ENCODE results near the gene CD2AP.
"Not testable (repeated sequence)": the region's sequence is repeated elsewhere in the genome, so short reads cannot be mapped to it uniquely, and the experiment has no call there.

CD2AP gene

DNA sequence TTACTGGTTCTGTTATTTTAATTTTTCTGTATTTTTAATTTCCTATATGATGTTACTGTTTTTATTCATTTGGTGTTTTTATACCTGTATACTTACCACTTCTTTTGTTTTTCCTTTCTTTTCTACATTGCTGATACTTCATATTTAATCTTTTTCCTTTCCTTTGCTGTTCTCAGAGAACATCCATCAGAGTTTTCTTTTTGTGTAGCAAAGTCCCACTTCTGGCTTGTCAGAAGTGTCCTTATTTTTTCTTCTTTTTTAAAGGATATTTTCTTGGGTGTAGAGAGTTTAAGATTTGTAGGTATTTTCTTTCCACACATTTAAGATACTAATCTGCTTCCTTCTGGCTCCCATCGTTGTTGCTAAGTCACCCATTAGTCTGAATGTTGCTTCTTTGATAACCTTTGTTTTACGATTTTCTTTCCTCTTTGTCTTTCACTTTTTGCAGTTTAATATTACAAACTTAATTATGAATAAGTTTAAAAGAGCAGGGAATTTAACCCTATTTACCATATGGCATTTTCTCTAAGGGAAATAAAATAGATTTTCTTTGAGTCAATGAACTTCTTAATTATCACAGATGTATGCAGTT is 18.5 kb downstream of the CD2AP start:
- DNase-seq (ENCODE audit: low read depth) = no peak

DNA sequence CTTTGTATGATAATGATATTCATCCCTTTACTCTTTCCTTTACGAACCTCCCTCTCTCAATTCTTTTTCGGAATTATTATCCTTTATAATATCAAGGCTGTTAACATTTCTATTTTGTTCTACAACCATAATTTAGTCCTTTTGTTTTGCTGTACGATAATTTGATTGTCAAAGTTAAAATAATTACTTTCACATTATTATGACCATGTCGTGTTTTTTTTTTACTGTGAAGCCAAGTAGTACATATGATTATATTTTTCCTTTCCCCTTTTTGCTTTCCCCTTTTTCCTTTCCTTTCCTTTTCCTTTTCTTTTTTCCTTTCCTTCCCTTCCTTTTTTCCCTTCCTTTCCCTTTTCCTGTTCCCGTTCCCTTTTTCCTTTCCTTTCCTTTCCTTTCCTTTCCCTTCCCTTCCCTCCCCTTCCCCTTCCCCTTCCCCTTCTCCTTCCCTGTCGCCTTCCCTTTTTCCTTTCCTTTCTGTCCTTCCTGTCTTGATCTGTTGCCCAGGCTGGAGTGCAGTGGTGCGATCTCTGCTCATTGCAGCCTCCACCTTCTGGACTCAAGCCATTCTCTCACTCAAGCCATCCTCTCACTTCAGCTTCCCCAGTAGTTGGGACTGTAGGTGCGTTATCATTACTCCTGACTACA is 19.5 kb downstream of the CD2AP start:
- DNase-seq (ENCODE audit: low read depth) = no peak

DNA sequence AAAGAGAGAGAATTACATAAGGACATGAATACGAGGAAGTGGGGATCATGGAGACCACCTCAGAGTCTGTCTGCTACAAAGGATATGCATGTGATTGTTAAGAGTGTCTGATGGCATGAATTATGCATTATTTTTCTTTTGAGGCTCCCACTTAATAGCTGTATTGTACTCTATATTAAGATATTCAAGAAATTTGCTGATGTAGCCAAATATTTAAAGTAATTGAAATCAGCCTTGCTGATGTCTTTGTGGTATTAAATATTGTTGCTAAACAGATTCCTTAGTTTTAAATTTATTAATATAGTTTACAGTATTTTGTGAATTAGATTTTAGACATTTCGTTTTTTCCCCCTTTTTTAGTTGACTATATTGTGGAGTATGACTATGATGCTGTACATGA is 25.3 kb downstream of the CD2AP start:
- DNase-seq (ENCODE audit: low read depth) = no peak

DNA sequence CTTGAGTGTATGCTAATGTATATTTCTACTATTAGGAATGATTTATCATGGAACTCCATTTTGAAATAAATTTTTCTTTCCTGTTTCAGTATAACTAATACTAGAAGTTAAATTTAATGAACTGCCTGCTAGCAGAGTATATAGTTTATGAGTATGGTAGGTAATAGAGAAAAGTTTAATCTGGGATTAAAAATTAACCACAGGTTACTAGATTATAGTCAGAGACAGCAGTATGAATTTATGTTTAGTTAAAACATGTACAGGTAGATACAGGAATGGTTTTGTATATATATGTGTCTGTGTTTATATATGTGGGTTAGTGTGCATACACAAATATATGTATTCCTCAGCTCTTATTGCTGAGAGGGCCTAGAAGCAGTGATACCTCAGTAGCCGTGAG is 32.3 kb downstream of the CD2AP start:
- no peak for DNase-seq (ENCODE audit: low read depth)

DNA sequence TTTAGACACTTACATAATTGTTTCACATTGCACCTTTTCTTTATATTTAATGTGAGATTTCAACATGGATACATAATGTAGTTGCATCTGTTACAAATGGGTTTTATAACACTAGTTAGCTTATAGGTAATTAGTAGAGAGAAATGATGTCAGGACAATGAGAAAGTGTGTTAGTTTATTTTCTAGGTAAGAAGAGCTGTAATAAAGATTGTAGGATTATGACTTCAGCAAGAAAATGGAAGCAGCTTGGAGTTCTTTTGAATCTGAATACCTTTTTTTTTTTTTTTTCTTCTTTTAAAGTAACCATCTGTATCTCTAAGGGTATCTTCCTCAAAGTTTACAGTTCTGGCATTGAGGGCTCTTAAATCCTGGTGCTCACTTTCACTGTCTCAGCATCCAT is 35.3 kb downstream of the CD2AP start:
- no peak for DNase-seq (ENCODE audit: low read depth)

DNA sequence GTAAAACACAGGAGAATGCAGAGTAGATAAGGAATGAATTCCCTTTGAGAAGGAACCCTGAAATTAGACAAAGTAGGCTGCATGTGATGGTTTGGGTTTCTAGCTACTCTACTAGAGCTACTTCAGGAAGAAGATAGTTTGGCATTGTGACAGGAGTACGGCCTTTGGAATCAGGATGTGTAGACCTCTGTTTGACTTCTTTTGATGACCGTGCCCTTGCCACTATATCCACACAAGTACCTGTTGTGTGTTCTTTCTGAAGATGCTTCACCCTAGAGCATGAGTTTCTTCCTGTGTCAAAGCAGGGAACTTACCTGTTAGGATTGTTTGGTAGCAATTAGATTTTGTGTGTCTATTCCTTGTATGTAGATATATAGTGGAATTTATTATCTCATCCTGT is 41.7 kb downstream of the CD2AP start:
- DNase-seq (ENCODE audit: low read depth) = no peak

DNA sequence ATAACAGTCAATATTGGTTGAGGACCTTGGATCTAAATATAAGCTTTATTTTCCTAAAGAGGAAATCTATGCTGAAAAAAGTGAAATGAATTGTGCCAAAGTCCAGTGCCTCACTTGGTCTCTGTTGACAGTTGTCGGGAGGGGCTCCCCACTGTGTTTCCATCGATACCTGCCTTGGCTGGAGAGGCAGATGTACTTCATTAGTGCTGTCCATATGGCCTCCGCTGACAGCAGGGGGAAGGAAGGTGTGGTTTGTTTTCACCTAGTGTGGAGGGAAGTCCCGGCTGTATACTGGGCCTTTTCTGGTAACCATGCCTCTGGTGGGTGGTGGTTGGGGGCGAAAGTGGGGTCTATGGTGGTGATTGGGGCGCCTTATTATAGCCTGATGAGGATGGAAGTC is 42.7 kb downstream of the CD2AP start:
- DNase-seq (ENCODE audit: low read depth) = no peak

DNA sequence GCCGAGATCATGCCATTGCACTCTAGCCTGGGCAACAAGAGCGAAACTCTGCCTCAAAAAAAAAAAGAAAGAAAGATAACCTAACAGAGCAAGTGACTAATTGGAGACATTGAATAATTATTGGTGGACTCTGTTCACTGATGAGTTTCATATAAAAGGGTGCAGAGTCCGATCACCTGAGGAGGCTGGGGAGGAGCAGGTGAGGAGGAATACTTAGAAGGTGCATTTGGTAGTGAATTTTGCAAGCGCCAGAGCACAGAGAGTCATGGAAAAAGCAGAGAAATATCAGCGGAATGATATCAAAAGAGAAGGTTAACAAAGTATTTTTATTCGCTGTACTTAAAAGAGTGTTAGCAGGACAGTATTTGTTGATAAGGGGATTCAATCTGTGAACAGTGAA is 44.4 kb downstream of the CD2AP start:
- DNase-seq (ENCODE audit: low read depth) = no peak

DNA sequence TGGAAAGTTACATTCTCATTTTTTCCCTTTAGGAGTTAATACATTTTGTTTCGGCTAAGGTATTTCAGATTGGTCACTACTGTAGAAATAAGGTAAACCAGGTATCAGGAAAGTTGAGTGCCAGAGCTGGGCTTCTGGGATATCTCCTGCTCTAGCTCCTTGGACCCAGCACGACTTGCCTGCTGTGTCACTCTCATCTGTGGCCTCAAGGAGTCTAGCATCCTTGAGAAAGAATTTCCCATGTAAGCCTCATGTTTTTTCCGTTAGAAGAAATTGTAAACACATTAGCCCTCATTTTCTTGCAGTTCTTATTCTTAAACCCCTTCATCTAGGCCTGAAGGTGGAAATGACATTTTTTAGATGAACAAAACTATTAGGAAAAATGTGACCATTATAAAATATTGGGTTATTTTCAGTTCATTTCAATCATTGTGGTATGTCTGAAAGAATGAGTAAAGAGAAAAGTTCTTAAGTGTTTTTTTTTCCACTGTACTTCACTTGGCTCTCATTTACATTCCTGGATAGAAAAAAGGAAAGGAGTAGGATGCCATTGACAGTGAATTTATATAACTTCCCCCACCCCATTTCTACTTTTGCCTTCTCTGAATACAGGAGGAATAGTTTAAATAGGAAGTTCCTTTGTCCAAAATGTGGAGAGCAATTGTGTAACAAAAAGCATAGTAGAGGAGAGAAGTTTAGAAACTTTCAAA is 46.7 kb downstream of the CD2AP start:
- no peak for DNase-seq (ENCODE audit: low read depth)

DNA sequence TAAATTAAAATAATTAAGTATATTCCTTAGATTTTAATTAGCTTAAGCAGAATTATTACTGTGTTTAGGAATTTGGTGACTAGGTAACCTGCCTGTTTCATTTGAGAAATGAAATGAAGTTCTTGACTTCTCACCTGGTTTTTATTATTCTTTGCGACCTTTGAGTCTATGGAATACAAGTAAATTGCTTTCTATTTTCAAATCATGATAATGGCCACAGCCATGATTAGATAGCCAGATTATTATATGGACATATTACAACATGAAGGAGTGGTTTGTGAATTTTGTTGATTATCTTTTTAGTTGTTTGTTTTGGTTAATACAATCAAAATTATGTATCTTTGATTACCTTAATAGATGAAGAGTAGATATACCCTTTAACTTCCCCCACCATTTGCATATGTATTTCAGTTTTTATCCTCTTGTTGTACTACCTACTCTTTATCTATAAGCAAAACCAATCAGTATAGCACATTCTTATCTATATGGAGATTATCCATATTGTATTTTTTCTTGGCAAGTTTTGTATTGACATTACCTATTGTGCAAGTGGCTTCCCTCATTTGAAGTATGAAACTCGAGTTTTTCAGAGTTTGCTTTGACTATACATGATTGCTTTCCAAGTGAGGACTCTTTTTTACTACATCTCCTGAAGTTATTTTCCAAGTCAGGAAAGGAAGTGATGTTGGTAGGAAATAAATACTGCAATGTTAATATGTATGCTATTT is 47.9 kb downstream of the CD2AP start:
- DNase-seq (ENCODE audit: low read depth) = no peak

DNA sequence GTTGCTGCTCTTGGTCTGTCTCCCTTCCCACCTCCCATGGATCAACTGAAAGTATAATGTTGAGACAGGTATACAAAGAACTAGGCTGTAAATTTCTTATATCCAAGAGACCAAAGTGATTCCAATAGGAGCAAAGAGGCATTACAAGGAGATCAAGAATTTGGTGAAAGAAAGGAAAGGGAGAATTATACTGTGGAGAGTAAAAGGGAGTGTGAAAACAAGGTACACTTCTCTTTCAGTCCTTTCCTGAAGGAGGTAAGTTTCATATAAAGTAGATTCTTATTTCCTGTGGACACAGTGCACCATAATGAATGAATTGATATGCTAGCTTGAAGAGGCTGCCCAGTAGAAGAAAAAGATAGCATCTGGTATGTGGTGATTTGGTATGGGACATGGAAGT is 49.7 kb downstream of the CD2AP start:
- DNase-seq (ENCODE audit: low read depth) = no peak

DNA sequence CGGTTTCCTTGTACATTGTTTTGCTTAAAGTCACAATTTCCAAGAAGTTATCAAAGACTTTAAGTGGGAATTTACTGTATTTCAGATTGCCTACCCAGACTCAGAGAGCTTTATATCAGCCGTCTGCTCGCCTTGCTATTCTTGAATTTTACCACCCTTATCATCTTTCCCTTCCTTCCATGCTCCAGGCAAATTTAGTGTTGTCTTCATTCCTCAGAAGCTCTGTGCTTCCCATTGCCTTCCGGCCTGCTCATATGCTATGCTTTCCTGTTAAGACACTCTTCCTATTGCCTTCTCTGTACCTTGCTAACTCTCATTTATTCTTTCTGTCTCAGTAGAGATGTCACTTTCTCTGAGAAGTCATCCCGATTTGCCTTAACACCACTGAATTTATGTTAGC is 52.1 kb downstream of the CD2AP start:
- DNase-seq (ENCODE audit: low read depth) = no peak

DNA sequence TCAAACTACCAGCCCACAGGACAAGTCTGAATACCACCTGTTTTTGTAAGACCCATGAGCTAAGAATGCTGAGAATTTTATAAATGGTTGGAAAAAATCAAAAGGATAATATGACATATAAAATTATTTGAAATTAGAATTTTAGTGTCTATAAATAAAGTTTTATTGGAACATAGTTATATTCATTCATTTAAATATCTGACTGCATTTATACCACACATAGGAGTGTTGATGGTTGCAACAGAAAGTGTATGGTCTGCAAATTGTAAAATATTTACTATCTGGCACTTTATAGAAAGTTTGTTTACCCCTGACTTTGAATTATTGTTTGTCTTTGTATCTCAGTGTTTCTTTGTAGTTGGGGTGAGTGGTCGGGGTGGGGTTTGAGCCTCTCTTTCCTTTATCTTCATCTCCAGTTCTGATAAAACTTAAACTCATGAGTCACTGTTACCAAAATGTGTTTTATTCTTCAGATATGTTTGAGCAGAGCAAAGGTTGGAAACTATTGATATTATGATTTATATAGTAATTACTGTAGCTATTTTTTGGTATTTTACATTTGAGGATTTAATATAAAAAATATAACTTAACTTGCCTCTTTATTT is 55.5 kb downstream of the CD2AP start:
- no peak for DNase-seq (ENCODE audit: low read depth)

DNA sequence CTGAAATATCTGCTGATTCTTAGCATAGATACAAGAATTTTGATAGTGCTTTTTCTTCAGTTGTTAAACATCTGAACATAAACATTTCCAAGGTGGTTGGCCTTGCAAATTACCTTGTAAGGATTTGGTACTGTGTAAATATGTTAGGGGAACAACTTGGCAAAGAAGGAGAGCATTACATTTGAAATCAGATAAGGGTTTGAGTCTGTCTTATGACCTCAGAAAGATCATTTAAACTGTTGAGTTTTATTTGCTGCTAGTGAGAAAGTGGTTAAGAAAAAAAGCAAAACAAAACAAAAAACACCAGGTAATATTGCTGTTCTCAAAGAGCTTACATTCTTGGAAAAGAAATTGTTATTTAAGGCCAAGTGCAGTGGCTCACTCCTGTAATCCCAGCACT is 56.5 kb downstream of the CD2AP start:
- DNase-seq (ENCODE audit: low read depth) = no peak

DNA sequence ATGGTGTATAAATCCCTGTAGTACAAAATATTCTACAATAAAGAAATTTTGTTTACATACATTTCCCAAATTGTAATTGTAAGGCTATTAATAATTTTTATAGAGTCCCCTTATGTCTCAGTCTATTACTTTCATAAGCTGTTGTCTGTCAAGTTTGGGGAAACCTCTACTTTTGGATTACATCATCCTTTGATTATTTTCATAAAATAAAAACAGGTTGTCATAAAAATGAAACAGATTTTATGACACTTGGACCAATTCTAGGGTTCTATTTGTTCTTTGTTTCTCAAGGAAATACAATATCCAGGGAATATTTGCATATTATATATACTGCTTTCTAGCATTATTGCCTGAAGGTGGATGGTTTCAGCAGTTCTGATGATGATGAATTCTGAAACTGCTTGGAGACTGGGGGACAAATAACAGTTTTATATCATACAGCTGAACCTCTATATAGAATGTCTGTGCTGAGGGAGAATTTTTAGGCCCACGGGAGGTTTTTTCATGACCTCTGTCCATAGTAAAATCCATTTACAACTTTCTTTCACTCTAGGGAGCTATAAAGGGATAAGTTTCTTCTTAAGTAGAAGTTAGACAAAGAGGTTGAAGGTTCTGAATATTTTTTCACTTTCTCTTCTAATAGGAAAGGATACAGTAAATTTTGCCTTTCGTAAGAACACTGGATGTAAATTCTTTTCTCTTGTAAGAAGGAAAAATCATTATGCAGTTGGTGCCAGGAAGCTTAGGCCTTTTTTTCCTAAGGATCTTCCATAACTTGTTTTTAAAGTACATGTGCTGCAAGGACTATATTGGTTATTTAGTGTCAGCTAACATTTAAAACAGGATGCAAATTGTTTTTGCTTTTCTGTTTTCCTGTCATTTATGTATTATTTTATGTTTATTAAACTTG is 58.0 kb downstream of the CD2AP start:
- DNase-seq (ENCODE audit: low read depth) = no peak

DNA sequence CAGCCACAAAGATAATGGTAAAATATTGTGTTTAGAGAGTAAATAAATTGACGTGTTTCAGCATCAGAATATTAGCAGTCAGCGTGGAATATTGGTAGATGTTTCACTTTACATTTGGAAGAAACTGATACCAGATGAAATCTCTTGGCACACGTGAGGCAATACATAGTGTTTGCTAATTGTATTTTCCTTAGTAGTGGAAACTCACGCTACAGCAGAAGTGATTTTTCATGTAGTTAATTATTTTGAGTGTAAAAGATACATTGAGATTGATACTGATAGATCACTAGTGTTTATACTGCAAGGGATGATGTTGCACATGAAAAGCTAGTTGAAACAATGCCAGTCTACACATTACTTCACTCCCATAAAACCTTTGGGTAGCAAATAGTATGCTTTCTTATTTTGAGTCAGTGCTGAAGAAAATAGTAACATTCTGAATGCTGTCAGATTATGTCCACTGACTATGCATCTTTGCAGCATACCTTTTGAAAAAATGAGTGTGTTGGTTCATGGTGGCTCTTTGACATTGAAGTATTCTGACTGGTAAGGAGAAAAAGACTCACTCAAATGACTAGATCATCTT is 59.3 kb downstream of the CD2AP start:
- DNase-seq (ENCODE audit: low read depth) = no peak

DNA sequence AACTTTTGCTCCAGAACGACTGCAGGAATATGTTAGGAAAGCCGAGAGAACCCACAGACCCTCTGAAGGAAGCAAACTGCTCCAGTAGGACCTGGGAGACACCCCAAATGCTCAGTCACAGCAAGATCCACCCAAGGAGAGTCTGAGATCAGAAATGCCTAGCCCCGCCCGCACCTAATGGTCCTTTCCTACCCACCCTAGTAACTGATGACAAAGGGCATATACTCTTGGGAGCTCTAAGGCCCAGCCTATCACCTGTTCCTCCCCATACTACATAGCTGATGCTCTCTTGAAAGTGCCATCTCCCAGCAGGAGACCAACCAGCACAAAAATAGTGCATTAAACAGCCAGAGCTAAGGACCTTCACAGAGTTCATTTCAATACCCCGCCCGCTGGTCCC is 67.6 kb downstream of the CD2AP start:
- DNase-seq (ENCODE audit: low read depth) = no peak

DNA sequence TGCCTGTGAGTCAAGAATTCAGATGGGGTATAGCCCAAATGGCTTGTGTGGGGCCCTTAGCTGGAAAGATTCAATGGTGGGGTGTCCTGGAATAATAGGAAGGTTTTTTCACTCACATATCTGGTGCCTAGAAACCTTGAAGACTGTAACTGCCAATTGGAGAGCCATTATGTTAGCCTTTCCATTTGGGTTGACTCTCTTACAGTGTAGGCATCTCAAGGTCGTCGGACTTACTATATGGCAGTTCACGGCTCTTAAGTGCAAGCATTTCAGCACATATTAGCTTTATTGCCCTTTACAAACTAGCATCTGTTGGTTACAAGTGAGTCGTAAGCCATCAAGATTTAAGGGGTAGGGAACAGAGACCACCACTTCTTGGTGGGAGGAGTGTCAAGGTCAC is 74.1 kb downstream of the CD2AP start:
- no peak for DNase-seq (ENCODE audit: low read depth)

DNA sequence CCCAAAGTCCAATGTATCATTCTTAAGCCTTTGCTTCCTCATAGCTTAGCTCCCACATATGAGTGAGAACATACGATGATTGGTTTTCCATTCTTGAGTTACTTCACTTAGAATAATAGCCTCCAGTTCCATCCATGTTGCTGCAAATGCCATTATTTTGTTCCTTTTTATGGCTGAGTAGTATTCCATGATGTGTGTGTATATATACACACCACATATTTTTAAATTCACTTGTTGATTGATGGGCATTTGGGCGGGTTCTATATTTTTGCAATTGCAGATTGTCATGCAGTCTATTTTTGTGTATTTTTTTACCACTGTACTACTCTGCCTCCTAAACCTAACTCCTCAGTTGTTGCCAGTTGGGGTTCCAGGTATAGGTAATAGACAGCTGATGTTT is 74.7 kb downstream of the CD2AP start:
- DNase-seq (ENCODE audit: low read depth) = no peak

DNA sequence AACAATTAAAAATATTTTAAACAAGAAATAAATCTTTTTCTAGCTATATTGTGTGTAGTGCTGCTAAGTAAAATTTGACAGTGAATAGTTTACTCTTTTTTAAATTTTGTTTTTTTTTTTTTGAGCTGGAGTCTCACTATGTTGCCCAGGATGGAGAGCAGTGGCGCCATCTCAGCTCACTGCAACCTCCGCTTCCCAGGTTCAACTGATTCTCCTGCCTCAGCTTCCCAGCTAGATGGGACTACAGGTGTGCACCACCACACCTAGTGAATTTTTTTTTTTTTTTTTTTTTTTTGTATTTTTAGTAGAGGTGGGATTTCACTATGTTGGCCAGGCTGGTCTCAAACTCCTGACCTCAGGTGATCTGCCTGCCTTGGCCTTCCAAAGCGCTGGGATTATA is 75.7 kb downstream of the CD2AP start:
- DNase-seq (ENCODE audit: low read depth) = not testable (repeated sequence)

DNA sequence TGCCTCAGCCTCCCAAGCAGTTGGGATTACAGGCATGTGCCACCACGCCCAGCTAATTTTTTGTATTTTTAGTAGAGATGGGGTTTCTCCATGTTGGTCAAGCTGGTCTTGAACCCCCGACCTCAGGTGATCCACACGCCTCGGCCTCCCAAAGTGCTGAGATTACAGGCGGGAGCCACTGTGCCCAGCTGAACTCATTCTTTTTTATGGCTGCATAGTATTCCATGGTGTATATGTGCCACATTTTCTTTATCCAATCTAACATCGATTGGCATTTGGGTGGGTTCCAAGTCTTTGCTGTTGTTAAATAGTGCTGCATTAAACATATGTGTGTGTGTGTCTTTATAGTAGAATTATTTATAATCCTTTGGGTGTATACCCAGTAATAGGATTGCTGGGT is 78.9 kb downstream of the CD2AP start:
- DNase-seq (ENCODE audit: low read depth) = not testable (repeated sequence)
